GM13977 (cell line): Measurements from ENCODE around the gene PIP5K1B.

Source experiments
- DNase-seq: peaks from one replicate; pipeline ENCODE4 v3.0.0; 2012; ENCODE audit warnings: low spot score
- CTCF ChIP-seq: IDR thresholded peaks from 2 replicates; pipeline ENCODE4 v1.5.1; 2012; ENCODE audit warnings: mild to moderate bottlenecking, control low read depth; ENCODE audit not compliant: insufficient read depth; ENCODE audit errors: extremely low read depth, missing control alignments
- in situ Hi-C: fragments of 300-500 bp; cut with MboI; formaldehyde crosslinking; loops from one replicate; pipeline ENCODE4 v1.12.0; 2022; ENCODE audit warnings: low sequenced_read_pairs, low pct_unique_long_range_greater_than_20kb, mixed read lengths, inconsistent platforms; ENCODE audit not compliant: unreplicated experiment

PIP5K1B gene

GRCh38 chr9:69036799-69037198 lies 331.8 kb downstream of the PIP5K1B start:
- TF ChIP-seq CTCF = no peak
- DNase-seq = no peak
- in situ Hi-C loops = no loop called here

GRCh38 chr9:69040646-69041045 lies 335.6 kb downstream of the PIP5K1B start:
- no peak for TF ChIP-seq CTCF
- in situ Hi-C loops = no loop called here
- DNase-seq = no peak

GRCh38 chr9:69044240-69045219 lies 339.5 kb downstream of the PIP5K1B start:
- TF ChIP-seq CTCF = no peak
- in situ Hi-C loops = no loop called here
- DNase-seq = no peak

- in situ Hi-C loops = no loop called here
- no peak for DNase-seq
- TF ChIP-seq CTCF = no peak
Observed at GRCh38 chr9:69045821-69046220, 340.8 kb downstream of the PIP5K1B start.

- DNase-seq = no peak
- in situ Hi-C loops = no loop called here
- TF ChIP-seq CTCF = no peak
Observed at GRCh38 chr9:69046723-69047122, 341.7 kb downstream of the PIP5K1B start.

- no peak for TF ChIP-seq CTCF
- DNase-seq = no peak
- in situ Hi-C loops = no loop called here
Observed at GRCh38 chr9:69047371-69047770, 342.3 kb downstream of the PIP5K1B start.
